ENCODE measurements around the gene FAM43B. TPM values are rescaled to one million over a fixed set of nuclear protein-coding genes. Genes with fewer than 3 reads are reported as not detected.
A peak's percentile ranks its signal among the peaks of the same experiment; 100 is the strongest.
"Not testable (repeated sequence)": the region's sequence is repeated elsewhere in the genome, so short reads cannot be mapped to it uniquely, and the experiment has no call there.

The FAM43B gene, protein sequence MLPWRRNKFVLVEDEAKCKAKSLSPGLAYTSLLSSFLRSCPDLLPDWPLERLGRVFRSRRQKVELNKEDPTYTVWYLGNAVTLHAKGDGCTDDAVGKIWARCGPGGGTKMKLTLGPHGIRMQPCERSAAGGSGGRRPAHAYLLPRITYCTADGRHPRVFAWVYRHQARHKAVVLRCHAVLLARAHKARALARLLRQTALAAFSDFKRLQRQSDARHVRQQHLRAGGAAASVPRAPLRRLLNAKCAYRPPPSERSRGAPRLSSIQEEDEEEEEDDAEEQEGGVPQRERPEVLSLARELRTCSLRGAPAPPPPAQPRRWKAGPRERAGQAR
- not detected in 2 replicates for total RNA-seq

DNA sequence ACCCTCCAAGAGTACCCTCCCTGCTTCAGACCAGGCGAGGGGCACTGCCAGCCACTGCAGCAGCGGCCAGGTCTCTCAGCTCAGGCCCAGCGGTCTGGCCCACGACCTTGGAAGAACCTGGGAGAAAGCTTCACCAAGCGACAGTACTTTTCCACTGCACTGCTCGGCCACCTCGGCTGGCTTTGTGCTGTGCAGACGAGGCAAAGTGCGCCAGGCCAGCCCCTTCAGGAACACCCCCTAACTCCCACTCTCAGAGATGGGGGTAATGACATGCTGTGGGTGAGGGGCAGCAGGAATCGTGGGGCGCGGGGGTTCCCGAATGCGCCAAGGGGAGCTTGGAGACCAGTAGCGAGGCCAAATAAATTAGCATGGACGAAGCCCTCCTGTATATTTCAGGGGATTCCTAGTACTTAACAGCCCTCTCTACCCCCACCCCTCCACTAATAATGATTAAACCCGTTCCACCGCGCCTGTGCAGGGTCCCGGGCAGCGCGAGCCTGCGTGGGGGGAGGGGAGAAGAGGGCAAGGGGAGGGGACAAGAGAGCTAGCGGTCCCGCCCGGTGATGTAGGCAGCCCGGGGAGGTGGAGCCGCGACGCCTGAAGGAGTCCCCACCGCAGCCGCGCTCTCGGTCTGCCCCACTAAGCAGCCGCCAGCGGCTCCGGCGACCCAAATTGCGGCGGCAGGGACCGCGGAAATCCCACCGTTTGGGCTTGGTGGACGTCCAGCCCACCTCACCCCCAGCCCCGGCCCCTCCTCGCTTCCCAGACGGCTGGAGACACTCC lies at the start of gene FAM43B:
FAM43B (plus strand) TSS at position 629 of the 783 bp plus-strand sequence. CDS start 401 bp downstream, outside the sequence.
- peak in 1 of 2 donors; percentile 11 for DNase-seq (ENCODE audit: low read depth in 2 of 2)

DNA sequence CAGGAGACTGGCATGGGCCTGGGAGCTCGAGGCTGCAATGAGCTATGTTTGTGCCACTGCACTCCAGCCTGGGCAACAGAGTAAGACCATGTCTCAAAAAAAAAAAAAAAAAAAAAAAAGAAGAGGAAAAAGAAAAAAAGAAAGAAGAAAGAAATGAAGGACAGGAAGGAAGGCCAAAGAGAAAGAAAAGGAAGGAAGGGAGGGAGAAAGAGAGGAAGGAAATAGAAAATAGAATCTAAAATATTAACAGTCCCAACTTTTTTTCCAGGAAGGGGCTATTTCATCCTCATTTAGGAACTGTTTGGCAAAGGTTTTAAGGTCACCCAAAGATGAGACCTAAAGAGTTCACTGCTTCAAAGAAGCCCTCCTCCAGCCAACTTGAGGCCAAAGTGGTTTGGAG lies 46.9 kb upstream of the FAM43B start:
- DNase-seq (ENCODE audit: low read depth in 2 of 2): no peak

DNA sequence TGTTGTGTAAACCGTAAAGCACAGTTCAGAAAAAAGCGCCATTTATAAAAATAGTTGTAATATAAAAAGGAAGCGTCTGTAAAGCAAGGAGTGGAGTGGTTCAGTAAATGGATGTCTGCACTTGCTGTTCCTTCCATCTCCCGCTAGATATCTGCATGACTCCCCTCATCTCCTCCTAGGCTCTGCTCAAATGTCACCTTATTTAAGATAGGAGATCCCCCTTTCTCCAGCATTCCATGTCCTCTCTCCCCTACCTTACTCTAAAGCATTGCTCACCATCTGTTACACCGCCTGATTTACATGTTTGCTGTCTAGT lies 45.2 kb upstream of the FAM43B start:
- DNase-seq (ENCODE audit: low read depth in 2 of 2): no peak

DNA sequence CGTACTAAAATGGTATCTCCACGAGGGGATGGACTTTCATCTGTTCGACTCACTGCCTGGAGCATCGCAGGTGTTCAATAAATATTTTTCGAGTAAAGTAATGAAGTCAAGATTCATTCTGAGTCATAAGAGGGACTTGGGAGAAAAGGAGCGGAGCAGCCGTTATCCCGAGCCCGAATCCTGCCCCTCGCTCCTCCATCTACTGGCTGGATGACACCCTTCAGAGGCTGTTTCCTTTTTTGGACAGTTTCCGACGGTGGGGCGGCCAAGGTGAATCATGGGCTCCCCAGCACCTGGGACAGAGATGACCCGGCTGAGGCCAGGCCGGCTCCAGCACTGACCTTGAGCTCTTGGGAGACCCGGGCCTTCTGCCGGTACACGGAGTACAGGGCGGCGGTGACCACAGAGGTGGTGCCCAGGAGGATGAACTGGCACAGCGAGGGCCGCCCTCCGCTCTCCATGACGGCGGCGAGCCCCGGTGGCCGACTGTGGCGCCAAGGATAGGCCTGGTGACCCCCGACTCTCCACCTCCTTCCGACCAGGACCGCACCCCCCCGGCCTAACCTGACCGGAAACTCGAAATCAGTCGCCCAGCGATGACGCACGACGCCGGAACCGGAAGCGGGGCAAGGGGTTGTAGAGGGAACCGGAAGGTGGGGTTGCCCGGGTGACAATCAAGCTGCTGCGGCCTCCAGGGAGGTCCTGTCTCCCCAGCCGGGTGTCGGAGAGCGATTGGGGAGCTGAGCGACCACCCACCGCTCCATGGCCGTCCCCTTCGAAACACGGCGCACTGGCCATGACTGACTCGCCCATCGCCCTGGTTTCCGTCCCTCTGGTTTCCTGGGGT lies 44.6 kb upstream of the FAM43B start, which contains the start of gene MUL1:
MUL1 (minus strand) TSS at position 588 of the 847 bp plus-strand sequence; CDS start at position 461, 127 bp downstream.
- peak; percentile 92 to 95 for DNase-seq (ENCODE audit: low read depth in 2 of 2)

DNA sequence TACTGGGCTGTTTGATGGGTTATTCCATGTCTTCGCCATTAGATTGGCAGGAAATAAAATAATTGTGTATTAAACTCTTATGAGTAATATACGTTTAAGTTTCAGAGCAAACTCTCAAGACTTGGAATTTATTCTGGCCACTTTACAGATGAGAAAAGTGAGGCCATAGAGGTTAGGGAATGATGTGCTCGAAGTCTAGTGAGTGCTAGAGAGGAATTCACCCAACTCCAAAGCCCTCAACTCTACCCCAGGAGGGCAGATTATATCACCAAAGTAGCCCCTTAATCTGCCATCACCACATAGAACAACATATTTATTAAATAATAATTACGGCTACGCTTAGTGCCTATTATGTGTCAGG lies 44.0 kb upstream of the FAM43B start:
- no peak for DNase-seq (ENCODE audit: low read depth in 2 of 2)

DNA sequence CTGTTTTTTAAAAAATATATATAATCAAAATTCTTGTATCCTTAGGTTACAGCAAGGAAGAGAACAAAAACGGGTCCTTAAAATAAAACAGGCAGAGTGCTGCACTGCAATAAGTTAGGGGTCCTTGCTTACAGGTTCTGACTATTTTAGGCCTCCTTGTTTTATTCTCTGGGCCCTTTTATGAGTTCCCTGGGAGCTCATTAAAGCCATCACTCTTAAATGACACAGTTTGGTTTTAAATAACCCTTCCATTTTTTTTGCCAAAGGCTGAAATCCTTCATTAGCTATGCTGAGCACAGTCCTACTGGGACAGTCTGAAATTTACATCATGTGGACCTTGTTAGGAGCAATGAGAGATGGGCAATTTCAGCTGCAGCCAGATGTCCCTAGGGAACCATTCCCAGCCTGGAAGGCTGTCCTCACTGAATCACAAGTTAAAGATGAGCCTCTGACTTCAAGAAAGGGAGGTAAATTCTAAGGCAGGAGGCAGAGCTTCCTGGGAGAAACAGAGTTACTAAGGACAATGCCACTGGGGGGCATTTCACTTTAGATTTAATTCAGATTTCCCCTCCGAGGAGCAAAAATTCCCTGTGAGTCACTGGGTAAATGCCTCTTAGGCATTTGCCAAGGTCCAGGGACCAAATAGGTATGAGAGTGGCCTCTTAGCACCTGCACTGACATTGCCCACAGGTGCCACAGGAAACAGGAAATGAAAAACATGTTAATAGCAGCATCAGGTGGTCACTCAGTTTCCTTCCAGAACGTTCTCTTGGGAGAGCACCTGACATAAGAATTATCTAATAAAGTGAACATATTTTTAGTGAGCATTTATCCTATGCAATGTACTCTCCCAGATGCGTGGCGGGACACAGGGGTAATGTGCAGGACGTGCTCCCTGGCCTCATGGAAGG lies 40.6 kb upstream of the FAM43B start:
- no peak for DNase-seq (ENCODE audit: low read depth in 2 of 2)

DNA sequence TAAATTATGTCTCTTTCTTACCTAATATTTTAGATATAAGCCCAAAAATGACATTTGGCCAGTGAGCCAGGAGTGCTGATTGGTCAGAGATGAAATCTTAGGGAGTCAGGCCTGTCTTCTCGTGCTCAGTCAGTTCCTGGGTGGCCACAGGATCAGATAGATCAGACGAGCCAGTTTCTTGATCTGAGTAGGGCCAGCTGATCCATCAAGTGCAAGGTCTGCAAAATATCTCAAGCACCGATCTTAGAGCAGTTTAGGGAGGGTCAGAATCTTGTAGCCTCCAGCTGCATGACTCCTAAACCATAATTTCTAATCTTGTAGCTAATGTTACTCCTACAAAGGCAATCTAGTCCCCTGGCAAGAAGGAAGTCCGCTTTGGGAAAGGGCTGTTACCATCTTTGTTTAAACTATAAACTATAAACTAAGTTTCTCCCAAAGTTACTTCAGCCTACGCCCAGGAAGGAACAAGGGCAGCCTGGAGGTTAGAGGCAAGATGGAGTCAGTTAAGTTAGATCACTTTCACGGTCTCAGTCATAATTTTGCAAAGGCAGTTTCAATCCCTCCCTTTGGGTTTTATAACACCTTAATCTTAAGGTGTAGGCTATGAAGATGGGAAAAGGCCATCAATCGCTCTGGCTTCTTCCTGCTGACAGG lies 32.6 kb upstream of the FAM43B start:
- not testable (repeated sequence) for DNase-seq (ENCODE audit: low read depth in 2 of 2)

DNA sequence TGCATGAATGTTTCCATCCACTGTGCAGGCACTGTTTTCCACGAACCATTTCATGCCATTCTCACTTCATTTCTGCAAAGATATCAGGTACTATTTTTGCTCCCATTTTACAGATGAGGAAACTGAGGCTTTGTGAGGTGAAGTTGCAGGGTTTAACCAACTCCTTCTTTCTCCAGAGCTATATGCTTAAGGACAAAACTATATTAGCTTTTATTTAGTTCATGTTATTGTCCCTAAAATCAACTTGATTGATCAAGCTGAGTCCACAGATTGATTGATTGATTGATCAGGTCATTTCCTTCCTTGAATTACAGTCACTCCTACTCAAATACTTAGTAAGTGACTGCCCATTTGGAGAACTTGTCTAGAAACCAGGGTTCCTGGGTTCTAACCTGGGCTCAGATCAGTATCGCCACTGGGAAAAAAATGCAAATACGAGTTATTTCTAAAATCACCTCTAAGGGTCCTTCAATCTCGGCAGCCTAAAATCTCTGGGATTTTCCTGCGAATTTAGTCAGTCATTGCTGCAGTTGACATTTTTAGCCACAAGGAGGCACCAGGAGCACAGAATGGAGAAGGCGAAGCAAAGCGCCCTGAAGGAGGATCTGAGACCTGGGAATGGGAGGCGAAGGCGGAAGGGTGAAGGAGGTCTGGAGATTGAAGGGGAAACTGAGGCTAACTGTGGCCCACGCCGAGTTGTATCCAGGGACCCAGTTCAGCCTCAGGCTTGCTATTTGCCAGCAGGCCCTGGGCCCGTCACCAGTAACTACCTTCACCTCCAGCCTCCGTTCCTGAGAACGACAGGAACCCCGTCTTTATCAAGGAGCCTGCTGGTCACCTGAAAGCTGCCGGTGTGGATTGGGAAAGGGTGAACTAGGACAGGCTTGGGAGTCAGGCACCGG lies 30.2 kb upstream of the FAM43B start:
- DNase-seq (ENCODE audit: low read depth in 2 of 2): peak; percentile 74 to 75

DNA sequence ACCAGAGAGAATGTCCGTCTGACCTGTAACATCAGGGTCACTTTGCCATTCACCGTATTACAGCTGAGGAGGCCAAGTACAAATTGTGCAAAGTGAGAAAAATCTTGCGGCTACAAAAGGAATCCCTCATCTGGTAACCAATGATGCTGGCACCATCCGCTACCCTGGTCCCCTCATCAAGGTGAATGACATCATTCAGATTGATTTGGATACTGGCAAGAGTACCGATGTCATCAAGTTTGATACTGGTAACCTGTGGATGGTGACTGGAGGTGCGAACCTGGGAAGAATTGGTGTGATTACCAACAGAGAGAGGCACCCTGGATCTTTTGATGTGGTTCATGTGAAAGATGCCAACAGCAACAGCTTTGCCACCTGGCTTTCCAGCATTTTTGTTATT lies 26.1 kb upstream of the FAM43B start:
- no peak for DNase-seq (ENCODE audit: low read depth in 2 of 2)

DNA sequence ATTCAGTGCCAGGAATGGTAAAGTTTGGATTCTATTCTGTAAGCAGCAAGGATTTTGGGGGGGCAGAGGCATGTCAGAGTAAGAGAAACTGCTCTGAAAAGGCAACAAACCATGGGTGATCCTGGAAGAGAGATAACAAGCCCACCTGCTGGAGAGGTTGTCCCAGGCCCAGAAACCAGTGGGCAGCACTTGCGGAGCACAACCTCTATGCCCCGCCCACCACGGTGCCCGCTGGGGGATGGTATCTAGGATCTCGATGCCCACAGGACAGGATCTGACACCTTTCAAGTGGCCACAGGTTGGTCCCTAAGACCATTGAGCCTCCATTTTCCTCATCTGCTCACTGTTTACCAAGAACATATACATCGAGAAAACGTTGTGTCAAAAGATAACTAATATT lies 24.2 kb upstream of the FAM43B start:
- DNase-seq (ENCODE audit: low read depth in 2 of 2): no peak

DNA sequence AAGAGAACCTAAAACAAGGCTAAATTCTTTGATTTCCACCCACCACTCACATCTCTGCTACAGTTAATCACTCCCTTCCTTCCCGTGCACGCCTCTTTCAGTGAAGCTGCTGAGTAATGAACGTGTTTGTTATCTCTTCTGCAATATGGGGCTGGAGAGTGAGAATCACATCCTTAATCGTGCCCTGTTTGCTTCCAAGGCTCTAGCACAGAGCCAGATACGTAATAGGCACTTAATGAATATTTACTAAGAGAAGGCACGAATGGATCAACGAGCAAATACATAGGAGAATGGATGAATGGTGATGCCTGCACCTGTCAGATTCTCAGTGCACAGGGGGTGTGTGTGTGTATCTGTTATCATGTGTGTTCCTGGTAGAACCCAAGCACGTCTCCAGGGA lies 22.1 kb upstream of the FAM43B start:
- no peak for DNase-seq (ENCODE audit: low read depth in 2 of 2)

DNA sequence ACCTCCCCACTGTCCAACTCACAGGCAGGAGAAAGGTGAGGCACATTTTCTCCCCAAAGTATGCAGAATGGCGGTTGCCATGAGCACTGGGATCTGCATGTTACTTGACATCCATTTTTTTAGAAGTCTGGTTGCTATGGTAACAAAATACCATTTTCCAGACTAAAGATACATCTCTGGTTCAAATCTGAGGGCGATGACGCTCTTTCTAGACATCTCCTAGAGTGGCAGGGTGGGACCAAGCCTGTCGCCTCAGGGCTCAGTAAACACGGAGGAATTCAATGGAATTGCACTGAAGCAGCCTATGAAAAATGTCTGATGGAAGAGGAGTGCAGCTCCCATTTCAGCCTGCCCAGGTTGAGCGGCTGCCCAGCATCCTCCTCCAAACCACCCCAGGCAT lies 21.5 kb upstream of the FAM43B start:
- no peak for DNase-seq (ENCODE audit: low read depth in 2 of 2)

DNA sequence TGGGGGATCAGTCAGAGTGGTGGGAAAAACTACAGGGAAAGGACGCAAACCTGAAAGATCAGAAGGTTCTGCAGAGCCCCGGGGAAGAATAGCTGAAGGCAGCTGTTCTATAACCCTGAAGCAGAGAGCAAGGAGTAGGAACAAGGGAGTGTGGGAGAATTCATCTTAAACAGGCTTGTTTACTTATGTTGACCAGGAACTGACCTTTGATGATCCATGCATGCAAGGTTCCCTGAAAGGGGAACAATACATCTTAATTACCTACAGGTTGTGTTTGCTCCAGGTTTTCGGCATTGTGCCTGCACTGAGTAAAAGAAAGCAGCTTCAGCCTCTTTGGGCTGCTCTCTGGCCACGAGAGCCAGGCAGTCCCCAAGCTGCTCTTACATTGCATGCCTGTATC lies 18.7 kb upstream of the FAM43B start:
- no peak for DNase-seq (ENCODE audit: low read depth in 2 of 2)

DNA sequence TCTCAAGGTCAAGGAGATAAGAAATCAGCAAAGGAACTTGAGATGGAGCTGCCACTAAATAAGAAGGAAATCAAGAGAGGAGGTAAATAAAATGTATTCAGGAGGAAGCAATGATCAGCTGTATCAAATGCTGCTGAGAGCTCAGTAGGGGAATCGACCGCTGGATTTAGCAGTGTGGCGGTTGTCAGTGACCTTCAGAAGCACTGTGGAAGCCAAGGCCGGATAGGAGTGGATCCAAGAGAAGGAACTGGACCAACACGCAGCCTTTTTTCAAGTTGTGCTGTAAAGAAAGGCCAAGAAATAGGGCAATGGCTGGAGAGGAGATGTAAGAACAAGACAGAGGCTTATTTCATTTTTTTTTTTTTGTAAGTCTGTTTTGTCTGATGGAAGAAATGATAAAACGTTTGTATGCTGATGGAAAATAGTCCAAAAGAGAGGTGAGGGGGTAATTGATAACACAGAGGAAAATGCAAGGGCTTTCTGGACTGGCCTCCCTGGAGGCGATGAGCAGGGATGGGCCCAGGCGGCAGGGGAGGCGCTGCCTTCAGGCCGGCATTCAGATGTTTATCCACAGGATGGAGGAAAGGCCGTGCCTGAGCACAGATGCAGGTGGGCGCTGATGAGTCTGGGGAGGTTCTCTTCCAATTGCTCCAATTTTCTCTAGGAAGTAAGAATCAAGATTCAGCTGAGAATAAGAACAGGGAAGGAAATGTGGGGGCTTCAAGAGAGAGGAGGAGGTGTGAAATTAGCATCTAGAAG lies 17.5 kb upstream of the FAM43B start:
- no peak for DNase-seq (ENCODE audit: low read depth in 2 of 2)

DNA sequence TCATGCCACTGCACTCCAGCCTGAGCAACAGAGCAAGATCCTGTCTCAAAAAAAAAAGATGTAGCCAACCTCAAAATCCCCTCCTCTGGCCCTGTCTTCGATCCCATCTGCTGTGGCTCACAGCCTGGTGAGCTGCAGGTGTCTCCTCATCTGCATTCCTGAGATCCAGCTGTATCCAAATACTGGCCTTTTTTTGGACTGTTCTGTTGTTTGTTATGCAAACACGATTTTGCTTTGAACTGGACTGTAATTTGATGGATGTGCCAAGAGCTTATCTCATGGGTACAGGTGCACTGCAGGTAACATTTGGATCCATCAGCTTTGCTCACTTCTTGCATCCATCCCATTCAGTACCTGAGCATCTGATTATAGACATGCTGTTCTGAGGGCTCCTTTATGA lies 14.1 kb upstream of the FAM43B start:
- no peak for DNase-seq (ENCODE audit: low read depth in 2 of 2)

DNA sequence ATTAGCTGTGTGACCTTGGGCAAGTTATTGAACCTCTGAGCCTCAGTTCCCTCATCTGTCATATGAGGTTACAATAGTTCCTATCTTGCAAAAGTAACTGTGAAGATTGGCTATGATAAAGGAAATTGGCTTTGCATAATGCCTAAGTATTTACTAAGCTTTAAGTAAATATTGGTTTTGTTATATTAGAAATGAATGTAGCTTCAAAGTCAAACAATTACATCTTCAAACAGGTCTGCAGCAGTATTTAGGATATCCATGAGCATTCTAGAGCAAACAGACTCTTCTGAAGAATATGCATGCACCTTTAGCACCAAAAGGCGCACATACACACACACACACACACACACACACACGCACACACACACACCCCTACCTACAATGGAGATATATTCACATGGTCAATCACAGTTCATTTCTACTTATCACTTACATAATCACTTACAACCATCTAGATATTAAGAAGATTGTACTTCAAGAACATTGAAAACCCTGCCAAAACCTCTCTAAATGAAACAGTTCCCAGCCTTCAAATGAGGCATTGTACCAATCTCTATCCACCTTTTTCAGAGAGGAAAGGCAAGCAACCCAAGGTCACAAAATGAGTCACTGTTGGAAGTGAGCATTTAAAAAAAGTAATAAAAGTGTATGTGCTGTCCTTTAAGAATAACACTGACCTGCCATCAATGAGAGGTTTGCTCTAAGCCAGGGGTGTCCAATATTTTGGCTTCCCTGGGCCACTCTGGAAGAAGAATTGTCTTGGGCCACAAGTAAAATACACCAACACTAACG lies 13.4 kb upstream of the FAM43B start:
- DNase-seq (ENCODE audit: low read depth in 2 of 2): peak in 1 of 2 donors; percentile 26

DNA sequence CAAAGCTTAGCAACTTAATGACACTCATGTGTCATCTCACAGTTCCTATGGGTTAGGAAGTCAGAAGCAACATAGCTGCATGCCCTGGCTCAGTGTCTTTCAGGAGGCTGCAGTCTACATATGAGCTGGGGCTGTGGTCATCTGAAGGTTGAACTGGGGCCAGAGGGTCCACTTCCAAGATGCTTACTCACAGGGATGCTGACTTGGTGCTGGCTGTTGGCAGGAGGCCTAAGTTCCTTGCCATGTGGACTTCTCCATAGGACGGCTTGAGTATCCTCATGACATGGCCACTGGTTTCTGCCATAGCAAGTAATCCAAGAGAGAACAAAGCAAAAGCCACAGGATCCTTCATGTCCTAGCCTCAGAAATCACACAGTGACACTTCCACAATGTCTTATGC lies 12.1 kb upstream of the FAM43B start:
- DNase-seq (ENCODE audit: low read depth in 2 of 2): no peak

DNA sequence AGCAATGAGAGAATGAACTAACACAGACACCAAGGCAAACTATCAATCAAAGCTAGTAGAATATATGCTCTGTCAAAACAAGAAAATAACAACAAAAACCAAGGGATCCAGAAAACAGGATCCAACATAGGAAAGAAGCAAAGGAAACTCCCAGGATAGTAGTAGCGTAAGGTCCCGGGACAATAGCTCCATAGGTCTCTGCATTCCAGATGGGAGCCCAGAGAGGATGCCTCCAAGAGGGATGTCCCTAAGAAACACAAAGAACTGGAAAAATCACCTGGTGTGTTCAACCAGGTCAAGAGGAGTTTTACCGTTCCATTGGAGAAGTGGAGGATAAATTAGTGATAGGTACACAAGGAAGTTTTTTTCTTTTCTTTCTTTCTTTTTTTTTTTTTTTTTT lies 5.7 kb upstream of the FAM43B start:
- no peak for DNase-seq (ENCODE audit: low read depth in 2 of 2)
